Keratinocyte (primary cell): ENCODE measurements around the gene DLX4. TPM values are rescaled to one million over a fixed set of nuclear protein-coding genes. Genes with fewer than 3 reads are reported as not detected.

Source experiments
- DNase-seq: peaks from one replicate; pipeline ENCODE4 v3.0.0-alpha.2; 2011; ENCODE audit warnings: low read depth, missing footprints, low spot score
- FAIRE-seq: peaks from 2 replicates; lab custom pipeline; 2011; peaks lifted over from hg19 to GRCh38; lab: Jason Lieb, UNC
- H2AFZ ChIP-seq: 2 replicates; pipeline ENCODE4 v1.6.0; 2012; ENCODE audit warnings: low read length, control low read depth, inconsistent platforms; ENCODE audit not compliant: control insufficient read depth
- H3K27ac ChIP-seq: 2 replicates; pipeline ENCODE4 v1.5.1; 2011; ENCODE audit warnings: low read length; ENCODE audit not compliant: control insufficient read depth, insufficient read depth
- H3K27me3 ChIP-seq: 3 replicates; pipeline ENCODE4 v1.6.0; 2011; ENCODE audit warnings: low read length; ENCODE audit not compliant: control insufficient read depth, insufficient read depth; ENCODE audit errors: extremely low read depth
- H3K36me3 ChIP-seq, 2 experiments: 2 replicates in 1 of 2; 3 replicates in 1 of 2; pipeline ENCODE4 v1.5.1; 2011; ENCODE audit warnings: low read length in 2 of 2, mild to moderate bottlenecking in 1 of 2; ENCODE audit not compliant: control insufficient read depth in 2 of 2, insufficient read depth in 2 of 2; ENCODE audit errors: extremely low read depth in 1 of 2
- H3K4me1 ChIP-seq: 3 replicates; pipeline ENCODE4 v1.5.1; 2011; ENCODE audit warnings: low read length; ENCODE audit not compliant: control insufficient read depth, insufficient read depth; ENCODE audit errors: extremely low read depth
- H3K4me2 ChIP-seq: 3 replicates; pipeline ENCODE4 v1.6.0; 2011; ENCODE audit warnings: low read depth, low read length; ENCODE audit not compliant: control insufficient read depth, insufficient read depth; ENCODE audit errors: extremely low read depth
- H3K4me3 ChIP-seq, 3 experiments: fragments of 200-600 bp in 1 of 3; sonication (generic) in 1 of 3; 2 replicates in 2 of 3; 3 replicates in 1 of 3; pipeline ENCODE4 v1.5.1; 2011 to 2016; ENCODE audit warnings: low read length in 3 of 3, mild to moderate bottlenecking in 3 of 3, control low read depth in 2 of 3, inconsistent platforms in 1 of 3, low read depth in 1 of 3, mixed read lengths in 1 of 3, mixed run types in 1 of 3, moderate library complexity in 1 of 3; ENCODE audit not compliant: control insufficient read depth in 2 of 3, insufficient read depth in 2 of 3; ENCODE audit errors: extremely low read depth in 1 of 3
- H3K79me2 ChIP-seq: 2 replicates; pipeline ENCODE4 v1.6.0; 2012; ENCODE audit warnings: low read length; ENCODE audit not compliant: control insufficient read depth, insufficient read depth
- H3K9ac ChIP-seq: 3 replicates; pipeline ENCODE4 v1.6.0; 2011; ENCODE audit warnings: low read length; ENCODE audit not compliant: control insufficient read depth, insufficient read depth; ENCODE audit errors: extremely low read depth
- H3K9me1 ChIP-seq: 3 replicates; pipeline ENCODE4 v1.6.0; 2011; ENCODE audit warnings: low read length; ENCODE audit not compliant: control insufficient read depth, insufficient read depth; ENCODE audit errors: extremely low read depth
- H3K9me3 ChIP-seq: 2 replicates; pipeline ENCODE4 v1.5.1; 2012; ENCODE audit warnings: low read depth, low read length; ENCODE audit not compliant: control insufficient read depth
- H4K20me1 ChIP-seq: 3 replicates; pipeline ENCODE4 v1.6.0; 2011; ENCODE audit warnings: low read length; ENCODE audit not compliant: control insufficient read depth, insufficient read depth; ENCODE audit errors: extremely low read depth
- EZH2 ChIP-seq: IDR thresholded peaks from one replicate; pipeline ENCODE4 v1.6.1; 2012; ENCODE audit warnings: inconsistent platforms, mild to moderate bottlenecking, low read length, moderate library complexity
- dilution Hi-C: fragments of 300-500 bp; cut with MboI; formaldehyde crosslinking; loops from one replicate; pipeline ENCODE4 v1.7.0; 2020; ENCODE audit warnings: low sequenced_read_pairs; ENCODE audit not compliant: extremely low pct_ligation_motif_present
- polyA plus RNA-seq, 5 experiments: library from polyadenylated mRNA; depleted of rRNA in 3 of 5; stranded (reverse) in 3 of 5; stranded (forward) in 1 of 5; unstranded in 1 of 5; fragments of >200 nt; gene quantifications; 1 replicate in 1 of 5; 2 replicates in 3 of 5; 3 replicates in 1 of 5; pipeline versions ENCODE4 v1.2.1 to v1.2.3, GENCODE V29; 2011 to 2012; ENCODE audit warnings: missing spikeins in 2 of 5, low read depth in 1 of 5, low replicate concordance in 1 of 5
- TF ChIP-seq, protein P1 (sequence below), 3 experiments: IDR thresholded peaks in 1 of 3; conservative IDR thresholded peaks in 1 of 3; optimal IDR thresholded peaks in 1 of 3; 2 replicates in 2 of 3; 3 replicates in 1 of 3; pipeline versions ENCODE3 to v1.5.1; 2011; ENCODE audit warnings: low read length in 3 of 3, mild to moderate bottlenecking in 3 of 3, moderate library complexity in 2 of 3, control low read depth in 1 of 3, inconsistent platforms in 1 of 3; ENCODE audit not compliant: insufficient read depth in 2 of 3; ENCODE audit errors: extremely low read depth in 1 of 3

Gene DLX4
- polyA plus RNA-seq, 1 donor (not counting 4 experiments of a cell fraction or from before 2014, with no cell fraction given): 0.18 TPM

DNA sequence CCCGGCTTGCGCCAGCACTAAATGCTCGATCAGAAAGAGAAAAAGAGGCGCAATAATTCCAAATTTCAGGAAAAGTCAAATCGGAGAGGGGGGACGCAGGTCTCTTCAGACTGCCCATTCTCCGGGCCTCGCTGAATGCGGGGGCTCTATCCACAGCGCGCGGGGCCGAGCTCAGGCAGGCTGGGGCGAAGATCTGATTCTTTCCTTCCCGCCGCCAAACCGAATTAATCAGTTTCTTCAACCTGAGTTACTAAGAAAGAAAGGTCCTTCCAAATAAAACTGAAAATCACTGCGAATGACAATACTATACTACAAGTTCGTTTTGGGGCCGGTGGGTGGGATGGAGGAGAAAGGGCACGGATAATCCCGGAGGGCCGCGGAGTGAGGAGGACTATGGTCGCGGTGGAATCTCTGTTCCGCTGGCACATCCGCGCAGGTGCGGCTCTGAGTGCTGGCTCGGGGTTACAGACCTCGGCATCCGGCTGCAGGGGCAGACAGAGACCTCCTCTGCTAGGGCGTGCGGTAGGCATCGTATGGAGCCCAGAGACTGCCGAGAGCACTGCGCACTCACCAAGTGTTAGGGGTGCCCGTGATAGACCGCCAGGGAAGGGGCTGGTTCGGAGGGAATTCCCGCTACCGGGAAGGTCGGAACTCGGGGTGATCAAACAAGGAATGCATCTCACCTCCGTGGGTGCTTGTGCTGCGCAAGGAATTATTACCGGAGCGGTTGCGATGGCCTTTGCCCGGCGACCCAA is 4.0 kb upstream of the DLX4 start:
- peaks cover 62% of the 10 kb centered on the region for H3K27me3 ChIP-seq
- dilution Hi-C loops: no loop called here
- no peaks in the 10 kb centered on the region for H3K9me3 ChIP-seq
- H3K79me2 ChIP-seq: no peaks in the 10 kb centered on the region
- peaks cover 7% of the 10 kb centered on the region for H3K4me1 ChIP-seq
- H3K9me1 ChIP-seq: no peaks in the 10 kb centered on the region
- H3K4me2 ChIP-seq: no peak overlapping the region
- FAIRE-seq (no peak), DNase-seq (no peak)
- H2AFZ ChIP-seq: no peak overlapping the region
- no peak overlapping the region for H3K9ac ChIP-seq
- TF ChIP-seq EZH2: no peak
- TF ChIP-seq, protein P1, sequence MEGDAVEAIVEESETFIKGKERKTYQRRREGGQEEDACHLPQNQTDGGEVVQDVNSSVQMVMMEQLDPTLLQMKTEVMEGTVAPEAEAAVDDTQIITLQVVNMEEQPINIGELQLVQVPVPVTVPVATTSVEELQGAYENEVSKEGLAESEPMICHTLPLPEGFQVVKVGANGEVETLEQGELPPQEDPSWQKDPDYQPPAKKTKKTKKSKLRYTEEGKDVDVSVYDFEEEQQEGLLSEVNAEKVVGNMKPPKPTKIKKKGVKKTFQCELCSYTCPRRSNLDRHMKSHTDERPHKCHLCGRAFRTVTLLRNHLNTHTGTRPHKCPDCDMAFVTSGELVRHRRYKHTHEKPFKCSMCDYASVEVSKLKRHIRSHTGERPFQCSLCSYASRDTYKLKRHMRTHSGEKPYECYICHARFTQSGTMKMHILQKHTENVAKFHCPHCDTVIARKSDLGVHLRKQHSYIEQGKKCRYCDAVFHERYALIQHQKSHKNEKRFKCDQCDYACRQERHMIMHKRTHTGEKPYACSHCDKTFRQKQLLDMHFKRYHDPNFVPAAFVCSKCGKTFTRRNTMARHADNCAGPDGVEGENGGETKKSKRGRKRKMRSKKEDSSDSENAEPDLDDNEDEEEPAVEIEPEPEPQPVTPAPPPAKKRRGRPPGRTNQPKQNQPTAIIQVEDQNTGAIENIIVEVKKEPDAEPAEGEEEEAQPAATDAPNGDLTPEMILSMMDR (optimal IDR thresholded peaks at IDR 0.05 in 1 of 3, IDR thresholded peaks at IDR 0.05 in 1 of 3, conservative IDR thresholded peaks at IDR 0.05 in 1 of 3; ENCODE audit: extremely low read depth in 1 of 3, insufficient read depth in 2 of 3, low read length in 3 of 3): no peak
- no peaks in the 10 kb centered on the region for H4K20me1 ChIP-seq
- H3K4me3 ChIP-seq: no peak overlapping the region
- no peaks in the 10 kb centered on the region for H3K36me3 ChIP-seq
- H3K27ac ChIP-seq: no peak overlapping the region

DNA sequence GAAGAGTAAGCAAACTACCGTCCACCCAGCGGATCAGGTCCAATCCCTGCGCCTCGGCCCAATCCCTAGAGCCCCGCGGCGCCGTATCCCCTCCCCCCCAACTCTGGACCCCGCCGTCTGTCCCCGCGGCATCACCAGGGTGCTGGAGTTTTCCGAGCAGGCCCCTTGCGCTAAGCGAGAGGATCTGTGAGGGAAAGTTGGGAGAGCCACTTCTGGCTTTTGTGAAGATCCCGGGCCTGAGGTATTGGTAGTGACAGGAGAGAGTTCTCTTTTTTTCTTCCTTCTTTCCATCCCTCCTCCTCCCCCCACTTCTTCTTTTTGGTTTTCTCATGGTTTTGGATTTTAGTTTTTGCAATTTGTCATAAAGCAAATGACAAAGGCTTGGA is 3.5 kb upstream of the DLX4 start:
- H3K4me2 ChIP-seq: no peak overlapping the region
- dilution Hi-C loops: no loop called here
- no peak overlapping the region for H3K9ac ChIP-seq
- no peak for TF ChIP-seq EZH2
- TF ChIP-seq, protein P1 (optimal IDR thresholded peaks at IDR 0.05 in 1 of 3, IDR thresholded peaks at IDR 0.05 in 1 of 3, conservative IDR thresholded peaks at IDR 0.05 in 1 of 3; ENCODE audit: extremely low read depth in 1 of 3, insufficient read depth in 2 of 3, low read length in 3 of 3): no peak
- H2AFZ ChIP-seq: no peak overlapping the region
- H3K27ac ChIP-seq: no peak overlapping the region
- no peaks in the 10 kb centered on the region for H3K9me1 ChIP-seq
- H4K20me1 ChIP-seq: no peaks in the 10 kb centered on the region
- peaks cover 7% of the 10 kb centered on the region for H3K4me1 ChIP-seq
- no peak for FAIRE-seq
- H3K27me3 ChIP-seq: peaks cover 67% of the 10 kb centered on the region
- DNase-seq: no peak
- H3K36me3 ChIP-seq: no peaks in the 10 kb centered on the region
- H3K79me2 ChIP-seq: no peaks in the 10 kb centered on the region
- H3K9me3 ChIP-seq: no peaks in the 10 kb centered on the region
- no peak overlapping the region for H3K4me3 ChIP-seq
